ENCODE results near the gene FUBP3. TPM values are rescaled to one million over a fixed set of nuclear protein-coding genes. Genes with fewer than 3 reads are reported as not detected.

Gene FUBP3
- total and polyA plus RNA-seq, 3 donors from 2014 or later = 59.4 to 88.7 (median 85.3) TPM

- peak overlapping the region; percentile 76 to 90 for H3K27ac ChIP-seq
- 0% methylated on average over 20 to 39 of the region's 40 CpGs for WGBS, 2 donors
- intact Hi-C loops (cut with DNase I; ENCODE audit: low total_unique reads) = no loop called here
These were observed 524 bp downstream of the FUBP3 start for GRCh38 chr9:130579738-130580463.

GRCh38 chr9:130581766-130582165, 2.4 kb downstream of the FUBP3 start:
- WGBS, 2 donors = 77 to 80% methylated on average over 3 of the region's 3 CpGs
- TF ChIP-seq CTCF (IDR thresholded peaks at IDR 0.05) (no peak), POLR2A (IDR thresholded peaks at IDR 0.05) (no peak)
- intact Hi-C loops (cut with DNase I; ENCODE audit: low total_unique reads) = no loop called here
- H3K27ac ChIP-seq = no peak overlapping the region
- H3K4me1 ChIP-seq = peaks cover 34% of the 10 kb centered on the region
- no peaks in the 10 kb centered on the region for H3K9me3 ChIP-seq
- no peak for DNase-seq
- no peaks in the 10 kb centered on the region for H3K36me3 ChIP-seq (ENCODE audit: low read depth, missing control alignments)
- no peak overlapping the region for H3K4me3 ChIP-seq
- H3K27me3 ChIP-seq = no peaks in the 10 kb centered on the region

More at GRCh38 chr9:130579738-130580463, 524 bp downstream of the FUBP3 start:
- Histone ChIP-seq H3K9me3 (no peaks in the 10 kb centered on the region), H3K4me1 (peaks cover 28% of the 10 kb centered on the region), H3K27me3 (no peaks in the 10 kb centered on the region), H3K36me3 (ENCODE audit: low read depth, missing control alignments) (no peaks in the 10 kb centered on the region), H3K4me3 (peak overlapping the region; percentile 85 to 93)
- TF ChIP-seq CTCF (IDR thresholded peaks at IDR 0.05) = no peak
- TF ChIP-seq POLR2A (IDR thresholded peaks at IDR 0.05) = no peak
- no peak for DNase-seq

DNA sequence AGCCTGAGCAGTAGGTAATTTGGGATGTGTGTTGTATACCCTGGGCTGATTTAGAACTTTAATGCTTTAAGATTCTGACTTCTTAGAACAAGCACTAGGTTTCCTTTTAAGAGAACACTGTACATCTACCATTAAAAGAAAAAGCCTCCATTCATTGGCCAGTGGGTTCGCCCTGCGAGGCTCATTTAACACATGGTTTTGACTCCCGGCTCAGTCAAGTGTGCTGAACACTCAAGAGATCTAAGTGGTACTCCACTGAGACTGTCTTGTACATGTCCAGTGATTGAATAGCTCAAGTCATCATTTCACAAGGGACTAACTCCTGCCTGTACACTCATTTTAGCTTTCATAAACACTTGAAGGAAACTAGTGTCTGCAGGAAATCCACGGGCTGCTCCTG, 3.9 kb downstream of the FUBP3 start:
- no peaks in the 10 kb centered on the region for H3K36me3 ChIP-seq (ENCODE audit: low read depth, missing control alignments)
- peaks cover 35% of the 10 kb centered on the region for H3K4me1 ChIP-seq
- intact Hi-C loops (cut with DNase I; ENCODE audit: low total_unique reads) = no loop called here
- H3K27ac ChIP-seq = no peak overlapping the region
- DNase-seq = no peak
- no peaks in the 10 kb centered on the region for H3K9me3 ChIP-seq
- TF ChIP-seq POLR2A (IDR thresholded peaks at IDR 0.05) (no peak), CTCF (IDR thresholded peaks at IDR 0.05) (no peak)
- 91 to 94% methylated on average over 4 of the region's 4 CpGs for WGBS, 2 donors
- H3K27me3 ChIP-seq = no peaks in the 10 kb centered on the region
- H3K4me3 ChIP-seq = no peak overlapping the region

- intact Hi-C loops (cut with DNase I; ENCODE audit: low total_unique reads) = no loop called here
- WGBS, 2 donors = 70 to 75% methylated on average over 3 of the region's 3 CpGs
- no peak overlapping the region for H3K27ac ChIP-seq
- H3K9me3 ChIP-seq = no peaks in the 10 kb centered on the region
- no peak overlapping the region for H3K4me3 ChIP-seq
- H3K4me1 ChIP-seq = peaks cover 25% of the 10 kb centered on the region
- no peaks in the 10 kb centered on the region for H3K27me3 ChIP-seq
- peak; percentile 32 for DNase-seq
- no peaks in the 10 kb centered on the region for H3K36me3 ChIP-seq (ENCODE audit: low read depth, missing control alignments)
- TF ChIP-seq CTCF (IDR thresholded peaks at IDR 0.05) (no peak), POLR2A (IDR thresholded peaks at IDR 0.05) (no peak)
These were observed 8.5 kb downstream of the FUBP3 start for GRCh38 chr9:130587921-130588320.

GRCh38 chr9:130588416-130588815, 9.0 kb downstream of the FUBP3 start:
- DNase-seq = no peak
- Histone ChIP-seq H3K36me3 (ENCODE audit: low read depth, missing control alignments) (no peaks in the 10 kb centered on the region), H3K4me3 (no peak overlapping the region), H3K27ac (no peak overlapping the region), H3K4me1 (peaks cover 27% of the 10 kb centered on the region), H3K27me3 (no peaks in the 10 kb centered on the region), H3K9me3 (no peaks in the 10 kb centered on the region)
- no peak for TF ChIP-seq POLR2A (IDR thresholded peaks at IDR 0.05)
- no peak for TF ChIP-seq CTCF (IDR thresholded peaks at IDR 0.05)
- 51 to 57% methylated on average over 4 of the region's 4 CpGs for WGBS, 2 donors
- intact Hi-C loops (cut with DNase I; ENCODE audit: low total_unique reads) = no loop called here
